Hippocampal formation (tissue), 2 donors: ENCODE measurements around the gene IGFLR1.
"Not testable (repeated sequence)": the region's sequence is repeated elsewhere in the genome, so short reads cannot be mapped to it uniquely, and the experiment has no call there.

ENCODE experiments used
- DNase-seq, 2 donors: peaks; one replicate each; lab custom pipeline; 2025; lab: John Stamatoyannopoulos, UW

Gene IGFLR1

DNA sequence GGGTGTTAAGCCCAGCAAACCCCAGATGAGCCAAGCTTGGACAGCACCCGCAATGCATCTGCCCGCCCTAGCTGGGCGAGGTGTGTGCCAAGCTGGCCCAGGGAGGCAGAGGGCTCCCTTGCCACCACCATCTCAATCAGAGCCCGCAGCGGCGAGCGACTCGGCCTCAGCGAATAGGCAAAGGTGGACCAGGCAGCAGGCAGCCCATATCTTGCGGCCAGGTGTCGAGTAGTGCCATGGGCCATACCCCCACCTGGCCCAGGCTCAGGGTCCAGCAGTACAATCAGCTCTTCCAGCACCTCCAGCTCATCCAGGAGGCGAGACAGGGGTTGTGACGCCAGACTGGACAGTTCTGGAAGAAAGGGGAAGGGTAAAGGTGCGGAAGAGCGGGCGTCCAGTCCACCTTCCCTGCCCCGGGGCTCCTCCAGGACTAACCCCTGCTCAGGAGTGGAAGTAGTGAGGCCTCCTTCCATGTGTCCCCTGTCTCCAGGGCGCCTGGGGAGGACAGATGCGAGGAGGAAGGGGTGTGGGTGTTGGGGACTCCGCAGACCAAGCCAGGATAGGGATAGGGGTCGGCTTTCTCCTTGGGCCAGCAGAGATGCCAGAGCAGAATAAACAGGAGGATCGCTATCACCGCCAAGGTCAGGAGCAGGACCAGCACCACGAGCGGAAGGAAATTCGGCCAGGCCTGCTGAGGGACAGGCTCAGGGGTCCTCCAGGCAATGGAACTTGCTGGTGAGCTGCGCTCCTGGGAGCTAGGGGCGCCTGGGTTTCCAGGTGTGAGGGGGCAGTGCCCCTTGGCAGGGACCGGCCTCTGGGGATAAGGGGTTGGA lies 2.8 kb downstream of the IGFLR1 start:
- no peak for DNase-seq

DNA sequence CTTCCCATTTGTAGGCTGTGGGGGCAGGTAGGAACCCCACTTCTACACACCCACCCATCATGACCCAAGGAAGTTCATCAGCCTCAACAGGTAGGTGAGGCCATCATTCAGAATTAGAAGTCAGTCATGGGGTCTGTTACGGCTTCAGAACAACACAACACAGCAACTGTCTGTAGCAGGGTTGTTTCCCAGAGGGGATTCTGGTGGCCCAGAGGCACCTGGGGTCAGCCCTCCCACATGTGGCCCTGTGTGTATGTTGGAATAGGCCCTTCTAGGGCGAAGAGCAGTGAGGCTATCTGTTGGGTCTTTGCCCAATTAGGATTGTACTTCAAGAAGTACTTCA lies 3.4 kb downstream of the IGFLR1 start:
- no peak for DNase-seq

DNA sequence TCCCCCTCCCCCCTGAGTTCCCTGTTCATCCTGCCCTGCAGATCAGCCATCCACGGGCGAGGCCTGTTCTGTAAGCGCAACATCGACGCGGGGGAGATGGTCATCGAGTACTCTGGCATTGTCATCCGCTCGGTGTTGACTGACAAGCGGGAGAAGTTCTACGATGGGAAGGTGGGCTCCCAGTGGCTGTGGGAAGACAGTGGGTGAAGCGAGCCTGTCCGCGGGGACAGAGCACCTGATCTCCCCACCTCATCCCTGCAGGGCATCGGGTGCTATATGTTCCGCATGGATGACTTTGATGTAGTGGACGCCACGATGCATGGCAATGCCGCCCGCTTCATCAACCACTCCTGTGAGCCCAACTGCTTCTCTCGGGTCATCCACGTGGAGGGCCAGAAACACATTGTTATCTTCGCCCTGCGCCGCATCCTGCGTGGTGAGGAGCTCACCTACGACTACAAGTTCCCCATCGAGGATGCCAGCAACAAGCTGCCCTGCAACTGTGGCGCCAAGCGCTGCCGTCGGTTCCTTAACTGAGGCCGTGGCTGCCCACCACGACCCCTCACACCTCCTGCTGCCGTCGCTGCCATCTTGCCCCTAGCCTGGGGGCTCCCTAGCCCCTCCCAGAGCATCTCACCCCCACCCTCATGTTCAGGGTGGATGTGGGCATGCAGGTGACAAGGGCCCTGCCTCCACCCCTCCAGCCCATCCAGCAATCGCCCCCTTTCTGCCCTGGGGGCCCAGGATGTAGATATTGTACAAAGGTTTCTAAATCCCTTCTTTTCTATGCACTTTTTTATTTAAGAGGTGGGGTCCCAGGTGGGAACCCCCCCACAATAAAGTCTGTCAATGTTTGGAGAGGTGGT lies 4.0 kb downstream of the IGFLR1 start:
- DNase-seq, result no peak

DNA sequence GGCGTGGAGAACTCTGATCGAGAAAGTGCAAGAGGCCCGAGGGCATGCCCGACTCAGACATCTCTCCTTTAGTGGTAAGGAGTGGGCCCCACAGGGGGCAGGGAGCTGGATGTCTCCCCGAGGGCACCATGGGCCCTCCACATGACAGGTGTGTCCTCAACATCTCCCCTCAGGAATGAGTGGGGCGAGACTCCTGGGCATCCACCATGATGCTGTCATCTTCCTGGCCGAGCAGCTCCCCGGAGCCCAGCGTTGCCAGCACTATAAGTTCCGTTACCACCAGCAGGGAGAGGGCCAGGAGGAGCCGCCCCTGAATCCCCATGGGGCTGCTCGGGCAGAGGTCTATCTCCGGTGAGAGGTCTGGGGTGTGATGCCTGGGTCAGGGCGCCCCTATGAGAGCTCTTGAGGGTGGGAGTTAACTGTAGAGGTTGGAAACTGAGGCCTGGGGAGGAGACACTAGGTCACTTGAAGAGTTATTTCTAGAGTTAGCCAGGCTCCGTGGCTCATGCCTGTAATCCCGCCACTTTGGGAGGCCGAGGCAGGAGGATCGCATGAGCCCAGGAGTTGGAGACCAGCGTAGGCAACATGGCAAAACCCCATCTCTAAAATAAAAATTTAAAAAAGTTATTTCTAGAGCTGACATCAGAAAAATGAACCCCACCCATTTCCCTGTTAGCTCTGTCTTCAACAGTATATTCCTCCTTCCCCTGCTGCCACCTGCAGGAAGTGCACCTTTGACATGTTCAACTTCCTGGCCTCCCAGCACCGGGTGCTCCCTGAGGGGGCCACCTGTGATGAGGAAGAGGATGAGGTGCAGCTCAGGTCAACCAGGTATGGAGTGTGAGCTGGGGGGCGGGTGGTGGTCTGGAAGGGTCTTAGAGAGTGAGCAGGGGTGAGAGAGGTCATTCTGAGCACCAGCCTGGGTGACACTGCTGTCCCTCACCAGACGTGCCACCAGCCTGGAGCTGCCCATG lies 5.1 kb downstream of the IGFLR1 start:
- no peak for DNase-seq

DNA sequence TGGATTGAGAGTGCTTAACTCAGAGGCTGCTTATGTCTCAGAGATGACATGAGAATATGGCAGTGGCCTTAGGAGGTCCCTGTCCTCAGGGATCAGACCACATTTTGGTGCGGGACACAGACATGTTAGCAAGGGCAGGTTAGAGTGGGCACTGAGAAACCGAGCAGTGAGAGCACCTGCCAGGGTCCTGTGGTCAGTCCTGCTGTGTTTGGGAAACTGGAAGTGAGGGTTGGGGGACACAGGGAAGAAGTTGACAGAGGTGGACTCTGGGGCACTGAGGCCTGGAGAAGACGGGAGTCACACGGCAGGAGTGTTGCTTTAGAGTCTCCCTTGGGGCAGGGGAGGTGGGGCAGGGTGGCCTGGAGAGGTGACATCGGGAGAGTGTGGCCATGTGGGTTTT lies 7.4 kb downstream of the IGFLR1 start:
- no peak for DNase-seq

DNA sequence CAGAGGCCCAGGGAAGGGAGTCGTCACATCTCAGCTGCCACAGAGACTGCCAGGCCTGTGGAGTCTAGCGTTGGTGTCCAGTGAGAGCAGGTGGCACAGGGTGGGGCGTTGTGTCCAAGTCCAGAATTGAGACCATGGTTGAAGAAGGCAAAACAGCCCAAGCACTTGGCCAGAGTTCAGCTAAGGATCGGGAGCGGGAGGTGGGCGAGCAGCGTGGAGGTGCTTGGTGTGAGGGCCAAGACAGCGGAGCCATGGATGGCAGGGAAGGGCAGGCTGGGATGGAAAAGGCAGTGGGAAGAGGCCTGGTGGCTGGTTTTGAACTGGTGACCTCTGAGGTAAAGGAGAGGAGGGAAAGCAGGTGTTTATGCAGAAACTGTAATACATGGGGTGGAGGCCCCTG lies 8.0 kb downstream of the IGFLR1 start:
- no peak for DNase-seq

DNA sequence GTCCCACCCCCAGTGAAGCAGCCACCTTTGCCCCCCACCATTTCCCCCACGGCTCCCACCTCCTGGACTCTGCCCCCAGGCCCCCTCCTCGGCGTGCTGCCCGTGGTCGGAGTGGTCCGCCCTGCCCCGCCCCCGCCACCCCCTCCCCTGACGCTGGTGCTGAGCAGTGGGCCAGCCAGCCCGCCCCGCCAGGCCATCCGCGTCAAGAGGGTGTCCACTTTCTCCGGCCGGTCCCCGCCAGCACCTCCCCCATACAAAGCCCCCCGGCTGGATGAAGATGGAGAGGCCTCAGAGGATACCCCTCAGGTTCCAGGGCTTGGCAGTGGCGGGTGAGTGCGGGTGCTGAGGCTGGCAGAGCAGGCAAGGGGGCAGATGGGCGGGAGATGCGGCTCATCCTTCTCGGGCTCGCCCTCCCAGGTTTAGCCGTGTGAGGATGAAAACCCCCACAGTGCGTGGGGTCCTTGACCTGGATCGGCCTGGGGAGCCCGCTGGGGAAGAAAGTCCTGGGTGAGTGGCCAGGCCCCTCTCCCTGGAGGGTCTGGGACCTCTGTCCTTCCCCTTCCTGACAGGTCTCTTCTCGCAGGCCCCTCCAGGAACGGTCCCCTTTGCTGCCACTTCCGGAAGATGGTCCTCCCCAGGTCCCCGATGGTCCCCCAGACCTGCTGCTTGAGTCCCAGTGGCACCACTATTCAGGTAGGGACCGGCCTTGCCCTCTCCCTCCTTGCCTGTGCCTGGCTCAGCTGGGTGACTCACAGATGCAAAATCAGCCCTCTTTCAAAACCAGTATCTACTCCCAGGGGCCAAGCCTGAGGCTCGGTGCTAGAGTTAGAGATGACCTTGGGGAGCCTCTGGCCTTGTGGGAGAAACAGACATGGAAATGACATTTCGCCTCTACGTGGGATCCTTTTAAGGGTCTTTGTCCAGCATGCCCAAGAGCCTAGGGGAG lies 8.8 kb downstream of the IGFLR1 start:
- DNase-seq, result no peak

DNA sequence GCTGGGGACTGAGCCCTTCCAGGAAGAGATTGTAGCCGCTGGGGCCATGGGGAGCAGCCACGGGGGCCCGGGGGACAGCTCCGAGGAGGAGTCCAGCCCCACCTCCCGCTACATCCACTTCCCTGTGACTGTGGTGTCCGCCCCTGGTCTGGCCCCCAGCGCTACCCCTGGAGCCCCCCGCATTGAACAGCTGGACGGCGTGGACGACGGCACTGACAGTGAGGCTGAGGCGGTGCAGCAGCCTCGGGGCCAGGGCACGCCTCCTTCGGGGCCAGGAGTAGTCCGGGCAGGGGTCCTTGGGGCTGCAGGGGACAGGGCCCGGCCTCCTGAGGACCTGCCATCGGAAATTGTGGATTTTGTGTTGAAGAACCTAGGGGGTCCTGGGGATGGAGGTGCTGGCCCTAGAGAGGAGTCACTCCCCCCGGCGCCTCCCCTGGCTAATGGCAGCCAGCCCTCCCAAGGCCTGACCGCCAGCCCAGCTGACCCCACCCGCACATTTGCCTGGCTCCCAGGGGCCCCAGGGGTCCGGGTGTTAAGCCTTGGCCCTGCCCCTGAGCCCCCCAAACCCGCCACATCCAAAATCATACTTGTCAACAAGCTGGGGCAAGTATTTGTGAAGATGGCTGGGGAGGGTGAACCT lies 9.6 kb downstream of the IGFLR1 start:
- DNase-seq, result no peak

DNA sequence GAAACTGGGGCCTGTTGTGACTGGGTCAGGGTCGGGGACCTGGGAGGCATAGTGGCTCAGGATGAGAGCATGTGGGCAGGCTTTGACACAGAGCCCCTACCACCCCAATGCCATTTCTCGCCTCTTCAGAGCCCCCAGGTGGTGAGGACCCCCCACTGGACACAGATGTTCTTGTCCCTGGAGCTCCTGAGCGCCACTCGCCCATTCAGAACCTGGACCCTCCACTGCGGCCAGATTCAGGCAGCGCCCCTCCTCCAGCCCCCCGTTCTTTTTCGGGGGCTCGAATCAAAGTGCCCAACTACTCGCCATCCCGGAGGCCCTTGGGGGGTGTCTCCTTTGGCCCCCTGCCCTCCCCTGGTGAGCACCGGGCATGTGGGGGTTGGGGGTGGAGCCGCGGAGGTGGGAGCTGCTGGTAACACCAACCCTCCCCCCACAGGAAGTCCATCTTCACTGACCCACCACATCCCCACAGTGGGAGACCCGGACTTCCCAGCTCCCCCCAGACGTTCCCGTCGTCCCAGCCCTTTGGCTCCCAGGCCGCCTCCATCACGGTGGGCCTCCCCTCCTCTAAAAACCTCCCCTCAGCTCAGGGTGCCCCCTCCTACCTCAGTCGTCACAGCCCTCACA lies 10.4 kb downstream of the IGFLR1 start:
- no peak for DNase-seq

DNA sequence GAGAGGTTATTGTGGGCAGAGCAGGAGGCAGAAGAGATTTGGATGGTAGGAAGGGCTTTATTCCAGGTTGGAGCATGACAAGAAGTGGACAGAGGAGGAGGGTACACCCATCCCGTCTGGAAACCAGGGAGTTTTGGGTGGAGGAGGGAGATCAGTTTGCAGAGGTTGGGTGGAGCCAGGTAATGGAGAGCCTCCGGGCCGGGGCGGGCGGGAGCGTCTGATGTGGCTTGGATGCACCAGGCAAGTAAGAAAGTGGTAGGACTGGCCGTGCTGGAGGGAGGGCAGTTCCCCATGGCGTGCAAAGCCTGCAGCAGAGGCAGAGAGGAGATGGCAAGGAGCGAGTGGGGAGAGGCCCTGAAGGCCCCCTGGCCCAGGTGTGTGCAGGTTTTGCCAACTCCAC lies 10.9 kb downstream of the IGFLR1 start:
- no peak for DNase-seq

DNA sequence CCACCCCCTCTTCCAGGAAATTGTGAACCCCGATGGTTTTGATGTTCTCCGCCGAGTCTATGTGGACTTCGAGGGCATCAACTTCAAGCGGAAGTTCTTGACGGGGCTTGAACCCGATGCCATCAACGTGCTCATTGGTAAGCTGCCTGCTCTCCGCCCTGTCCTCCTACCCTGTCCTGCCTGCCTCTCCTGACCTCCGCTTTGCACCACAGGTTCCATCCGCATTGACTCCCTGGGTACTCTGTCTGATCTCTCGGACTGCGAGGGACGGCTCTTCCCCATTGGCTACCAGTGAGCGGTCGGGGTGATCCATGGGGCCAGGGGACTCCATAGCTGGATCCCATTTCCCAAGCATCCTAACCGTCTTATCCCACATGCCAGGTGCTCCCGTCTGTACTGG lies 11.9 kb downstream of the IGFLR1 start:
- DNase-seq, result no peak

DNA sequence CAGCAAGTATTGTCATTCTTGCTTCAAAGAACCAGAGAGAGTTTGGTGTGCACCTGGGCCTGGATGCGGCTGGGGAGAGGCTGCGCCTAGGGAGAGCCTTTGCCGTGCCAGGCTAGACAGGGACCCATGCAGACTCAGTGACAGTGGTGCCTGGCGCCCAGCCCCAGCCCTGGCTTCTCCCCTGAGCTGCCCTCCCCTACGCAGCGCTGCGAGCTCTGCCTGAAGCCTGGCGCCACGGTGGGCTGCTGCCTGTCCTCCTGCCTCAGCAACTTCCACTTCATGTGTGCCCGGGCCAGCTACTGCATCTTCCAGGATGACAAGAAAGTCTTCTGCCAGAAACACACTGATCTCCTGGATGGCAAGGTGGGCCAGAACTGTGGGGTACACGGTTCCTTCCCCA lies 12.5 kb downstream of the IGFLR1 start:
- DNase-seq, result no peak

DNA sequence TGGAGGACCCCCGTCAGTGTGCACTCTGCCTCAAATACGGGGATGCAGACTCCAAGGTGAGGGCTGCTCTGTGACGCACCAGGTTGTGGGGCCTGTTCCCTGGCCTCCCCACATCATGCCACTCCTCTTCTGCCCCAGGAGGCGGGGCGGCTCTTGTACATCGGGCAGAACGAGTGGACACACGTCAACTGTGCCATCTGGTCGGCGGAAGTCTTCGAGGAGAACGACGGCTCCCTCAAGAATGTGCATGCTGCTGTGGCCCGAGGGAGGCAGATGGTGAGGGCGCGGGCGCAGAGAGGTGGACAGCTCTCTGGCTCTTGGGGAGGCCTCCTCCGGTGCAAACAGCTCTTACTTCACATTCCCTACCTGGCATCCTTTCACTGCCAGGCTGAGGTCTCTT lies 13.2 kb downstream of the IGFLR1 start:
- DNase-seq, result no peak

DNA sequence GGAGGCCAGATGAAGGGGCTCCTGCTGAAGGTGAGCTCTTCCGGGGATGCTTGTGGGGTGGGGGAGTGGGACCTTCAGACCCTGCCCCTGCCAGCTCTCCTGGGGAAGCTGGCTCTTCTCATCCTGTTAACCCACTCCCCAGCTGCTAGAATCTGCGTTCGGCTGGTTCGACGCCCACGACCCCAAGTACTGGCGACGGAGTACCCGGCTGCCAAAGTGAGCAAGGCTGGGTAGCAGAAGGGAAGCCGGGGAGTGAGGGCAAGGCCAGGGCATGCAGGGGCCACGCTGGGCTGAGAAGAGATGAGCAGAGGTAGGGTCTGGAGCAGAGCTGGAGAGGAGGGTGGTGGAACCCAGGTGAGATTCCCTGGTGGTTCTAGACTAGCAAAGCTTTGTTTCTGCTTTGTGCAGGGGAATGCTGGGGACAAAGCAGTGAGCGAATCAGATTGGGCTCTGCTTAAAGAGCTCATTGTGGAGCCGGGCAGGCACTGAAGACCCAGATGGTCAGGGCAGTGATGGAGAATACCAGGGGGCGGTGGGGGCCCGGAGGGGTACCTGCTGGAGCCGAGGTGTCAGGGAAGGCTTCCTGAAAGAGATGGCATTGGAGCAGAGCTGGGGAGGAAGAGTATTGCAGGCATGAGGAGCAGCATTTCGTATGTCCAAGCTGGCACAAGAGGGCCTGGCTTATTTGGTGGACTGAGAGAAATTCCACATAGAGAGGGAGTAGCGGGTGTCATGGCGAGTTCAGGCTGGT lies 14.1 kb downstream of the IGFLR1 start:
- no peak for DNase-seq

DNA sequence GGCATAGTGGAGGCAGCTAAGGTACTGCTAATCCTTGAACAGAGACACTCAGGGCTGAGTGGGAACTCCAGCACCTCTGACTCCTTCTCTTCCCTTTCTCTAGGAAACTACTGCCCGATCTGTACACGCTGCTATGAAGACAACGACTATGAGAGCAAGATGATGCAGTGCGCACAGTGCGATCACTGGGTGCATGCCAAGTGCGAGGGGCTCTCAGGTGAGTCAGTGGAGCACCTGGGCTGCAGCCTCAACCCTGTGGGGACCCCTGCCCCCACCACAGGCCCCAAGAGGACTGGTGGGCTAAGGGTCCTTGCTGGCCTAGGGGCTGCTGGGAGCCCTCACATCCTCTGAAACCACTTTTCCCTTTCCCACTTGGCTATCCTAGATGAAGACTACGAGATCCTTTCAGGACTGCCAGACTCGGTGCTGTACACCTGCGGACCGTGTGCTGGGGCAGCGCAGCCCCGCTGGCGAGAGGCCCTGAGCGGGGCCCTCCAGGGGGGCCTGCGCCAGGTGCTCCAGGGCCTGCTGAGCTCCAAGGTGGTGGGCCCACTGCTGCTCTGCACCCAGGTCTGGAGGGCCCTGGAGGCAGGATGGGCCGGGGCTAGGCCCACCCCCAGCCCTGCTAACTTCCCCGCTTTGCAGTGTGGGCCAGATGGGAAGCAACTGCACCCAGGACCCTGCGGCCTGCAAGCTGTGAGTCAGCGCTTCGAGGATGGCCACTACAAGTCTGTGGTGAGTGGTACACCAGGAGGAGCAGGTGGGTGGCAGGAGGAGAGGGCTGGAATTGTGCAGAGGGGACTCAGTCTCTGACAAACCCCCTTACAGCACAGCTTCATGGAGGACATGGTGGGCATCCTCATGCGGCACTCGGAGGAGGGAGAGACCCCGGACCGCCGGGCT lies 14.9 kb downstream of the IGFLR1 start:
- DNase-seq, result no peak

DNA sequence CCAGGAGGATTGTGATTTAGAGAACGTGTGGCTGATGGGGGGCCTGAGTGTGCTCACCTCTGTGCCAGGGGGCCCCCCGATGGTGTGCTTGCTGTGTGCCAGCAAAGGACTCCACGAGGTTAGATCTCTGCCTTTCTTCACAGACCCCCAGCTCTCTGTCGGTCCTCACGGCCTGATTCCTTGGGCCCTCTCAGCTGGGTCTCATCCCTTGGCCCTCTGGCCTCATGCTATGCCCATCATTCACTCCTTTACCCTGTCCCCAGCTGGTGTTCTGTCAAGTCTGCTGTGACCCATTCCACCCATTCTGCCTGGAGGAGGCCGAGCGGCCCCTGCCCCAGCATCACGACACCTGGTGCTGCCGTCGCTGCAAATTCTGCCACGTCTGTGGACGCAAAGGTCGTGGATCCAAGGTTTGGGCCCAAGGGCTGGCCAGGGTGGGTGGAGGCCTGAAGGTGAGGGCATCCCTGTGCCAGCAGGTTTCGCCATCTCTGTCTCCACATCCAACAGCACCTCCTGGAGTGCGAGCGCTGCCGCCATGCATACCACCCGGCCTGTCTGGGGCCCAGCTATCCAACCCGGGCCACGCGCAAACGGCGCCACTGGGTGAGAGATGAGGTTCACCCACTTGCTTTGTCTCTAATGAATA lies 16.9 kb downstream of the IGFLR1 start:
- DNase-seq, result no peak

DNA sequence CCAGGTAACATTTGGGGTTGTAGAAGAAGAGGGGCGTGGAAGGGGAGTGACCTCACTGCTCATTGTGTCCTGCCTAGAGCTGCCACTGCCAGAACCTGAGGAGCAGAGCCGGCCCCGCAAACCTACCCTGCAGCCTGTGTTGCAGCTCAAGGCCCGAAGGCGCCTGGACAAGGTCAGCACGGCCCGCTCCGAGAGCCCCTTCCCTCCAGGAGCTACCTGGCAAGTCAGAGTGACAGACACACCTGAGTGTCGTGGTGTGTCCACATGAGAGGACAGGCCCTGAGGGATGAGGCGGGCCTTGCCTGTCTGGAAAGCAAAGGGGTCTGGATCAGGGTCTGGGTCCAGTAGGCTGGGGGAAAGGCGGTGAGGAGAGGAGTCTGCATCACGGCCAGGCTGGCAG lies 17.7 kb downstream of the IGFLR1 start:
- DNase-seq, result no peak

DNA sequence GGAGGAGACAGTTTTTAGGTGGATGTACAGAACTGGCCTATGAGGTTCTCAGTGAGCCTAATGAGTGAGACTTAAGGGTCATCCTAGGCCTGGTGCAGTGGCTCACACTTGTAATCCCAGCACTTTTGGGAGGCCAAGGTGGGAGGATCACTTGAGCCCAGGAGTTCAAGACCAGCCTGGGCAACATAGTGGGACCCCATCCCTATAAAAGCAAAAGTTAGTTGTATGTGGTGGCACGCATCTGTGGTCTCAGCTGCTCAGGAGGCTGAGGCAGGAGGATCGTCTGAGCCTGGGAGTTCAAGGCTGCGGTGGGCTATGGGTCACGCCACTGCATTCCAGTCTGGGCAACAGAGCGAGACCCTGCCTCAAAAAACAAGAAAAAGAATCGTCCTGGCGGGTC lies 18.1 kb downstream of the IGFLR1 start:
- not testable (repeated sequence) for DNase-seq
